Stimulated activated CD4-positive, alpha-beta T cell treated with anti-CD3 and anti-CD28 coated beads, Interleukin-1b, Interleukin-23, amount 100 ng/mL, for 1 hour (primary cell): Measurements from ENCODE around the gene RIPPLY3.
A peak's percentile ranks its signal among the peaks of the same experiment; 100 is the strongest.

Experiments
- DNase-seq, 2 donors: peaks; one replicate each; pipeline ENCODE4 v3.0.0-alpha.2; 2020; ENCODE audit warnings: low read depth in 2 of 2

The RIPPLY3 gene, protein sequence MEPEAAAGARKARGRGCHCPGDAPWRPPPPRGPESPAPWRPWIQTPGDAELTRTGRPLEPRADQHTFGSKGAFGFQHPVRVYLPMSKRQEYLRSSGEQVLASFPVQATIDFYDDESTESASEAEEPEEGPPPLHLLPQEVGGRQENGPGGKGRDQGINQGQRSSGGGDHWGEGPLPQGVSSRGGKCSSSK

GRCh38 chr21:37006486-37007291, at the start of gene RIPPLY3:
Gene RIPPLY3 (plus strand): TSS chr21:37006702. CDS start chr21:37006773, 71 bp downstream.
- no peak for DNase-seq

DNA sequence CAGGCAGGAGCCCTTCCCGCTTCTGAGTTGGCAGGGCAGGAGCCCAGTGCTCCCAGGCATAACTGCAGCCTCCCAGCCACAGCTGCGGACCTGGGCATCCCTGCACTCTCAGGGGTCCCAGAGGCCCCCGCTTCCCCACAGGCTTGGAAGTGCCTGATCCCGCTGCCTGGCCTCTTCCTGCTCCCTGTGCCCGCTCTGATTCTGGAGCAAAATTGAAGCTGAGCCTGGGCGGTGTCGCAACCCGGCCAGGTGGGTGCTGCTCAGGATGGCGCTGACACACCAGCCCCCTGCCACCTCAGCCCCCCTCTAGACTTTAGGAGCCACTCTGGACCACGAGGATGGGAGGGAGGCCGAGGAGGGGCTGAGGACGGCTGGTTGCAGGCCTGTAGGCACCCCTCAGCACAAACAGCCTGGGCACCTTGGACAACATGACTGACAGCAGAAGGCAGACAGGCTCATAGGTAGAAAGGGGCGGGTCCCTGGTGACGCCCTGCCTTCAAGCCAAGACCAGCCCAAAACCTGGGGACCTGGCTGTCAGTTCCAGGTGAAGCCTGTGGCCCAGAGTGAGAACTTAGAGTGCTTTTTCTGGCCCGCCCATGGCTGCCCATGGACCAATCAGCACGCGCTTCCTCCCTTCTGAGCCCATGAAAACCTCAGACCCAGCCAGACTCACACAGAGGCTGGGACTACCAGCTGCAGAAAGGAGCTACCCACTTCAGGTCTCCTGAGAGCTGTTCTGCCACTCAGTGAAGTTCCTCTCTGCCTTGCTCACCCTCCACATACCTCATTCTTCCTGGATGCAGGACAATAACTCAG, 47.3 kb upstream of the RIPPLY3 start:
- no peak for DNase-seq

- no peak for DNase-seq
Measured at GRCh38 chr21:36960676-36961284, 45.7 kb upstream of the RIPPLY3 start.

DNA sequence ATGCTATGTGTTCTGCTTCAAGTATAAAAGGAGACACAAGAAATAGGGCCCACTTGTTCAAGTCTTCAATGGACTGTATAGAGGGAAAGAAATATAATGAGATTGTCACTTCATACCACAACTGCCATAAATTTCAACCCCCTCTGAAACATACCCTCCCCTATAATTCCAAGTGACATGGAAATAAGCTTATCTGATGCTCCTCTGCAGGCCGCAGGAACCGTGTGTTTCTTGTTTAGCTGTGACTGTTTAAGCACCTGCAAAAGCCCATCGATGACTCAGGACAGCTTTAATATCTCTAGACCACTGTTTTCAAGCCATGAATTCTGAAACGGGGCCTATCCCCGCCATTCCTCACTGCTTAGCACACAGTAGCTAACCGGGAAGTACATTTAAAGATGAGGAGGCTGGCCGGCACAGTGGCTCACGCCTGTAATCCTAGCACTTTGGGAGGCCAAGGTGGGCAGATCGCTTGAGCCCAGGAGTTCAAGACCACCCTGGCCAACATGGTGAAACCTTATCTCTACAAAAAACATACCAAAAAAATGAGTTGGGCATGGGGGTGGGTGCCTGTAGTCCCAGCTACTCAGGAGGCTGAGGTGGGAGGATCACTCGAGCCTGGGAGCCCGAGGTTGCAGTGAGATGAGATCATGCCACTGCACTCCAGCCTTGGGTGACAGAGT, 44.3 kb upstream of the RIPPLY3 start:
- DNase-seq = no peak

GRCh38 chr21:36964398-36964797, 42.1 kb upstream of the RIPPLY3 start:
- DNase-seq = no peak

DNA sequence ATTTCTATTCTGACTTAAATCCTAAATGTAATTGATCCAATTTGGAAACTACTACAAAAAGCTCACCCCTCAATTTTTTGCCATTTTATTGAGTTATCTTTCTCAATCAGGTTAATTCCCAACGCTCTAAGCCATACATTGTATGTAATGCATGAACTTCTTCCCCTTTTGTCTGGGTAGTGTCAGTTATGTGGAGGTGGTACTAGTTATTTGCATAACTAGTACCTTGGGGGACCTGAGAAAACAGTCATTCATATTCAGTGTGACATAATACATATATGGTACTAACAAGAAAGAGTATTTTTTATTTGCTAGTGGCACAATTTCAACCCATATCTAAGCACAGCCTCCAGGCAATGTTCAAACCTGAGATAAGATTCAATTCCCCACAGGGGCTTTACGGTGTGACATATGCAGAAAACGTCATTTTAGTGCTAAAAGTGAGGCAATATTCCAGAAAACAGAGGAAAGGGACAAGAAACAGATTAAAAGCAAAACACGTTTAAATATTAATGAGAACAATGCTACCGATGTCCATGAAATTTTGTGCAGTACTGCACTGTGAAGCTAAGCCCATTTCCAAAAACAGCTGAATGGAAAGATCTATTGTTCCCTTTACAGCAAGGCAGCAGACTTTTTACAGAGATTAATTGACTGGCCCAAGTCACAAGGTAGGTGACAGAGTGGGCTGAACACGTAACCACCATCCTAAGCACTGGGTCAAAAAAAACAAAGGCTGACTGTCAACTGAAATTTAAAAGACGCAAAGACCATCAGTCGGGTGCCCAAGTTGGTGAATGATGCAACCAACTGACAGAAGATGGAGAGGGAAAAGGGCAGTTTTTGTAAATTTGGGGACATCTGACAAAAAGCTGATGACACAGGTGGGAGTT, 41.4 kb upstream of the RIPPLY3 start:
- no peak for DNase-seq

DNA sequence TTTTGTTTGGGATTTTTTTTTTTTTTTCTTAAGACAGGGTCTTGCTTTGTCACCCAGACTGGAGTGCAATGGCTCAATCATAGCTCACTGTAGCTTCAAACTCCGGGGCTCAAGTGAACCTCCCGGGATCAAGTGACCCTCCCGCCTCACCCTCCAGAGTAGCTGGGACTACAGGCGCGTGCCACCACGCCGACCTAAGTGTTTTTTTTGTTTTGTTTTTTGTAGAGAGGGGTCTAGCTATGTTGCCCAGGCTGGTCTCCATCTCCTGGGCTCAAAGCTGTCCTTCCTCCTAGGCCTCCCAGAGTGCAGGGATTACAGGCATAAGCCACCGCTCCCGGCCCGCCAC, 40.8 kb upstream of the RIPPLY3 start:
- no peak for DNase-seq

- DNase-seq = peak; percentile 34 to 56
Measured at GRCh38 chr21:36966066-36966820, 40.3 kb upstream of the RIPPLY3 start, which contains the start of gene HLCS. Gene HLCS (minus strand): TSS chr21:36966669. CDS start chr21:36966638, 31 bp downstream.

- no peak for DNase-seq
Measured at GRCh38 chr21:36966821-36967768, 39.4 kb upstream of the RIPPLY3 start.

- no peak for DNase-seq
Measured at GRCh38 chr21:36968414-36968813, 38.1 kb upstream of the RIPPLY3 start.

- DNase-seq = no peak
Measured at GRCh38 chr21:36968976-36969375, 37.5 kb upstream of the RIPPLY3 start.

DNA sequence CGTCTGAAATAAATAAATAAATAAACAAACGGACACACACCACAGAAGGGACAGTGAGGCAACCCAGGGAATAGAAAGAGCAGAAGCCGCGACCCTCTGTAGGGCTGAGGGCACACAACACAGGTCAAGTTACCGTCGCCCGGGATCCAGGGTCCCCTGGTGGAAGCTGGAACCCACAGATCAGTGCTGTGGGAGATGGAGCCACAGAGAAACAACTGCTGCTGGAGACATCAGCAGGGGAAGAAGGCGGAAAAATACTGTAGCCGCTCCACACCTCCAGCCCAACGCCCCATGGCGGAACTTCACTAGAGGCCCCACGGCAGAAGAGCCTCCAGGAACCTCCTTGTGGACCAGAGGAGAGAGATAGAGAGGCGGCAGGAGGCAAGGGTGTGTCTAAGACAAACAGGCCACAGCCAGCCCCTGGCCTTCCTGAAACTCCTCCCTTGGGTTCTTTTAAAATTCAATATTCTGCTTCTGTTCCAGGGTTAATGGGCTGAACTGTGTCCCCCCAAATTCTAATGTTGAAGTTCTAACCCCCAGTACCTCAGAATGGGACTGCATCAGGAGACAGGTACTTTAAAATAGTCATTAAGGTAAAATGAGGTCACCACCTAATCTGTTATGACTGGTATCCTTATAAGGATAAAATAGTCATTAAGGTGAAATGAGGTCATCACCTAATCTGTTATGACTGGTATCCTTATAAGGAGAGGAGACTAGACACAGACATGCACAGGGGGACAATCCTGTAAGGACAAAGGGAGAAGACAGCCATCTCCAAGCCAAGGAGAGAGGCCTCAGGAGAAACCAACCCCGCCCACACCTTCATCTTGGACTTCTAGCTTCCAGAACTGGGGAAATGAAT, 32.3 kb upstream of the RIPPLY3 start:
- DNase-seq = no peak

- DNase-seq = no peak
Measured at GRCh38 chr21:36974851-36975192, 31.7 kb upstream of the RIPPLY3 start.

GRCh38 chr21:36976228-36976861, 30.2 kb upstream of the RIPPLY3 start:
- DNase-seq = no peak

DNA sequence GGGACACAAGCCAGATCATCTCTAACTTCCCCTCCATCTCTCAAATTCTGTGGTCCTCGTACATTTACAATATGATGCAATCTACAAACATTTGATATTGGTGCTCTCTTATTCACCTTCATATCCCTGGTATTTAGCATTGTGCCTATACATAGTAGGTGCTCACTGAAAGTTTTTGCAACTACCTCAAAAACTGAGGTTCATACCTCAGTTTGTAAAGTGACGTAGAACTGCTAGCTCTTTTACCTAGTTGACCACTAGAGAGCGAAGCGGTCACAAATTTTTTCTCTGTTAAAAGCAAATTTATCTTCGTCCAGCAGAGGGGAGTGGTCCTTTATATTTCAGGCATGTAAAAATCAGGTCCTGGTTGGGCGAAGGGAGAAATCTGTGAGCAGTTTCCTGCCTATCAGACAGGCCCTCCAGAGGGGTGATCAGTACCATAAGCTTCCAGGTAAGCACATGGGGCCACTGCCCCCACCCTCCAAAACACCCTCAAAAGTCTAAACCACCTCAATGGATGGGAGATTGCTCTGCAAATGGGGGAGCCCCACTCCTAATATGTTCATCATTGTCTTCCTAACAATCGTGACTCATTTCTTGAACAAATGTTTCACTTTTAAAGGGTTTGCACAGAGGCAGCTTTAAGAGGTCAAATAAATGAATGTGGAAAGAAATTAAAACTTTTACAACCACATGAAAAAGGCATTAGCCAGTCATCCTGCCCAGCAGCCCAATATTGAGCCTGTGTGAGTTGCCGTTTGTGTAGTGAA, 29.4 kb upstream of the RIPPLY3 start:
- no peak for DNase-seq

GRCh38 chr21:36980280-36981048, 26.0 kb upstream of the RIPPLY3 start:
- no peak for DNase-seq
